Epithelial cell of esophagus (primary cell): ENCODE results near the gene TCOF1.

ENCODE experiments used
- DNase-seq: peaks from one replicate; pipeline ENCODE4 v3.0.0; 2010; ENCODE audit warnings: low read depth
- H3K4me3 ChIP-seq: 2 replicates; pipeline ENCODE4 v1.5.1; 2011; ENCODE audit warnings: mild to moderate bottlenecking, low read length, control low read depth
- TF ChIP-seq, protein P1 (sequence below): IDR thresholded peaks from 2 replicates; pipeline ENCODE4 v1.5.1; 2011; ENCODE audit warnings: low read depth, mild to moderate bottlenecking, low read length, control low read depth, inconsistent platforms; ENCODE audit not compliant: insufficient read depth; ENCODE audit errors: missing control alignments

Gene TCOF1

DNA sequence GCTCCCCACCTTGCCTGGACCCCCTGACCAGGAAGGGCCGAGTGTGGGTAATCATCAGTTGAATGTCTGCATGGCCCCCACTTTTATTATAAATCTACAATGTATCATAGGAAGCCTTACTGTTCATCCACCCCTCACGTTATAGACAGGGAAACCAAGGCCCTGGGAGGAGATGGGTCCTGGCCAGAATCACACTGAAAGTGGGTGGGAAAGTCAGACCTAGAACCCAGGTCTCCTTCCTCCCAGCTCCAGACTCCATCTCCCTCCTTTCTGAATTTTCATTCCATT lies 38.1 kb downstream of the TCOF1 start:
- TF ChIP-seq, protein P1, sequence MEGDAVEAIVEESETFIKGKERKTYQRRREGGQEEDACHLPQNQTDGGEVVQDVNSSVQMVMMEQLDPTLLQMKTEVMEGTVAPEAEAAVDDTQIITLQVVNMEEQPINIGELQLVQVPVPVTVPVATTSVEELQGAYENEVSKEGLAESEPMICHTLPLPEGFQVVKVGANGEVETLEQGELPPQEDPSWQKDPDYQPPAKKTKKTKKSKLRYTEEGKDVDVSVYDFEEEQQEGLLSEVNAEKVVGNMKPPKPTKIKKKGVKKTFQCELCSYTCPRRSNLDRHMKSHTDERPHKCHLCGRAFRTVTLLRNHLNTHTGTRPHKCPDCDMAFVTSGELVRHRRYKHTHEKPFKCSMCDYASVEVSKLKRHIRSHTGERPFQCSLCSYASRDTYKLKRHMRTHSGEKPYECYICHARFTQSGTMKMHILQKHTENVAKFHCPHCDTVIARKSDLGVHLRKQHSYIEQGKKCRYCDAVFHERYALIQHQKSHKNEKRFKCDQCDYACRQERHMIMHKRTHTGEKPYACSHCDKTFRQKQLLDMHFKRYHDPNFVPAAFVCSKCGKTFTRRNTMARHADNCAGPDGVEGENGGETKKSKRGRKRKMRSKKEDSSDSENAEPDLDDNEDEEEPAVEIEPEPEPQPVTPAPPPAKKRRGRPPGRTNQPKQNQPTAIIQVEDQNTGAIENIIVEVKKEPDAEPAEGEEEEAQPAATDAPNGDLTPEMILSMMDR, result no peak
- no peak overlapping the region for H3K4me3 ChIP-seq
- no peak for DNase-seq

DNA sequence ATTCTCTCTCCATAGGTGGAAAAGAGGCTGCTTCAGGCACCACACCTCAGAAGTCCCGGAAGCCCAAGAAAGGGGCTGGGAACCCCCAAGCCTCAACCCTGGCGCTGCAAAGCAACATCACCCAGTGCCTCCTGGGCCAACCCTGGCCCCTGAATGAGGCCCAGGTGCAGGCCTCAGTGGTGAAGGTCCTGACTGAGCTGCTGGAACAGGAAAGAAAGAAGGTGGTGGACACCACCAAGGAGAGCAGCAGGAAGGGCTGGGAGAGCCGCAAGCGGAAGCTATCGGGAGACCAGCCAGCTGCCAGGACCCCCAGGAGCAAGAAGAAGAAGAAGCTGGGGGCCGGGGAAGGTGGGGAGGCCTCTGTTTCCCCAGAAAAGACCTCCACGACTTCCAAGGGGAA lies 38.8 kb downstream of the TCOF1 start:
- H3K4me3 ChIP-seq, result no peak overlapping the region
- TF ChIP-seq, protein P1, result no peak
- no peak for DNase-seq

DNA sequence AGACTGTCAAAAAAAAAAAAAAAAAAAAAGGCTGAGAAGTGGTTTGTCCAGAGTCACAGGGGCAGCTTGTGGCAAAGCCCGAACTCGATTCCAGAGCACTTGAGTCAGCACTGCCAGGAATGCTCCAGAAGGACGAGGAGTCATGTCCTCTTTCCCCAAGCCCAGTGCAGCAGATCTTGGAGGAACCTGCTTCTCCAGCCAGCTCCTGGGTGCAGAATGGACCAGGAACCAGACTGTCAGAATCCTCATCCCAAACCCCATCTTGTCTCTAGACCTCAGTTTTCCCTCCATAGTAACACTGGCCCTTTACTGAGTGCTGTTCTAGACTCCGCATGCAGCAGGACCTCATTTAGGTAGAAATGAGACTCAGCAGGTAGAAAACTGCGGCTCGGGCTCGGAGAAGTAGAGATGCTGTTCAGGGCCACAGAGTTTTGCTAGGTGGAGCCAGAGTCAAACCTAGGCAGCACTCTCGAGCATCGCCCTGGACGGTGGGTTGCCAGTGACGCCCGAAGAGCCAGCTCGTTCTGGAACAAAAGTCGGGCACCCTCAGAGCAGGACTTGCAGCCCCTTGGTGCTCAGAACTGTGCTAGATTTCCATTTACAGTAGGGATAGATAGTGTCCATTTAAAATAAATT lies 39.8 kb downstream of the TCOF1 start:
- H3K4me3 ChIP-seq, result no peak overlapping the region
- peak; percentile 39 for DNase-seq
- TF ChIP-seq, protein P1, result no peak

DNA sequence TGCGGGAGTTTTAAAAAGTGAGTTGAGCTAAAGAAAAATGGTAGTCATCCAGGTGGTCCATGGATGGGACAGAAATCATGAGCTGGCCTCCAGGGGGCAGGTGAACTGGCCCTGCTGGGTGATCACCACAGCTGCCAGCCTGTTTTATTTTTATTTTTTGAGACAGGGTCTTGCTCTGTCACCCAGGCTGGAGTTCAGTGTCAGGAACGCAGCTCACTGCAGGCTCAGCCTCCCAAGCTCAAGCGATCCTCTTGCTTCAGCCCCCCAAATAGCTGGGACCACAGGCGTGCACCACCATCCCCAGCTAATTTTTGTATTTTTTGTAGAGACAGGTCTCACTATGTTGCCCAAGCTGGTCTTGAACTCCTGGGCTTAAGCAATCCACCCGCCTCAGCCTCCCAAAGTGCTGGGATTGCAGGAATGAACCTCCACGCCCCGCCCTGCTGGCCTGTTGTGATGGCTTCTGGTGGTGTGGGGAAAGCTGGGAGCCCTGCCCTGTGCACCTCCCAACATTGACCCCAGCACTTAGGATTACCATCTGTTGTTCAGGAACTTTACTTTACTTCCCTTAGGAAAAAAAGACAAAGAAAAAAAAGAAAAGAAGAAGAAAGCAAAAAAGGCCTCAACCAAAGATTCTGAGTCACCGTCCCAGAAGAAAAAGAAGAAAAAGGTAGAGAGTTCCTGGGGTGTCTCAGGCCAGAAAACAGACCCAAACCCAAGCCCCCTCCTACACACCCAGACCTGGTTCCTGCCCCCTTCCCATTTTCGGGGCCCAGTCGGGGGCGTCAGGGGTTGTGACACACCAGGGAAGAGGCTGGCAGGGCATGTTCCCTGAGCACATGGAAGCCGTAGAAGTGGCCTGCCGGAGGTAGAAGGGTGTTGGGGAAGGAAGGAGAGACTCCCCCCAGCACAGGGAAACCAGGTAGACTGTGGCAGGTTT lies 40.6 kb downstream of the TCOF1 start:
- H3K4me3 ChIP-seq, result no peak overlapping the region
- TF ChIP-seq, protein P1, result no peak
- DNase-seq, result no peak

DNA sequence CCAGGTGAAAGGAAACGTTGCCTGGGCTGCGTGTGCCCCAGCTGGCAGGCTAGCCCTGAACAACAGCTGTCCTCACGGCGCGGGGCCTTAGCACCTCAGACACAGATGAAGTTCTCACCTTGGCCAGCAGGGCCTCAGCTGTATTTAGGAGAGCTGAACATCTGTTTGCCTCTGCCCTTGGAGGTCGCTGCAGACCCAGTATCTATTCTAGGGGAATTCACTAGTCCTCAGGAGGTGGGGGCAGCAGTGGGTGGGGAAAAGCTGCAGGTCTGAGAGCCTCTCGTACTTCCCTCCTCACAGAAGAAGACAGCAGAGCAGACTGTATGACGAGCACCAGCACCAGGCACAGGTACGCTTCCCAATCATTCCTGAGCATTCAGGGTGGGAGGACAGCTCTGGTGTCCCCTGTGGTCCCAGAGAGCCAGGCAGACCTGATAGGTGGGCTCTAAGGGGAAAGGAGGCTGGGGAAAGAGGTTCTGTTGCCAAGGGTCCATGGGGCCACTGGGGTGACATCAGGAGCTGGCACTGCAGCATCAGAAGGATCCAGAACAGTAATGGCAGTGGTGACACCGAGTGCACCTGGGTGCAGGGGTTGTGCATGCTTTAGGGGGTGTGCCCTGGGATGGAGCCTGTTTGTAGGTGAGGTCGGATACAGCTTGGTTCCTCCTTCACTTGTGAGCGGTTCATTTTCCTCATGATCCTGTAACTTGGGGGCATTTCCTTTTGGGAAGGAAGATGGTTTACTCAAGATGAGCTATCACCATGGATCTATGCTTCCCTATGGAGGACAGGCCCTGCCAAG lies 41.4 kb downstream of the TCOF1 start:
- DNase-seq, result peak; percentile 22
- H3K4me3 ChIP-seq, result no peak overlapping the region
- TF ChIP-seq, protein P1, result peak; percentile 24

DNA sequence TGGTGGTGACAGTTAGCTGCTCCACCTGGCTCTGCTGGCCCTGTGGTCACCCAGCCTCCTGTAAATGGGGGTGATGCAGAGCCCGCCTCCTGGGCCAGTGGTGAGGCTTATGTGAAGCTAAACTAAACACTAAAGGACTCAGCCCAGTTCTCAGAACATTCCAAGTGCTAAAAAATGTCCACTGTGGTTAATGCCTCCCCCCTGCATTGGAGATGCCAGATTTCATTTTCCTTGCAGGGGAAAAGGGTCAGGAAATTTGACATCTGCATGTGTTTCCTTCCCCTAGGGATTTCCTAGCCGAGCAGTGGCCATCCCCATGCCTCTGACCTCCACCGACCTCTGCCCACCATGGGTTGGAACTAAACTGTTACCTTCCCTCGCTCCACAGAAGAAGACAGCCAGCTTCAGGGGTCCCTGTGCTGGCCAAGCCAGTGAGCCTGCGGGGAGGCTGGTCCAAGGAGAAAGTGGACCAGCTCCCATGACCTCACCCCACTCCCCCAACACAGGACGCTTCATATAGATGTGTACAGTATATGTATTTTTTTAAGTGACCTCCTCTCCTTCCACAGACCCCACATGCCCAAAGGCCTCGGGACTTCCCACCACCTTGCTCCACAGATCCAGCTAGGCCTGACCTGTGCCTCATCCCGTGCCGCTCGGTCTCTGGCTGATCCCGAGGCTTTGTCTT lies 42.2 kb downstream of the TCOF1 start:
- TF ChIP-seq, protein P1, result no peak
- DNase-seq, result no peak

More for the DNA sequence above, 42.2 kb downstream of the TCOF1 start:
- H3K4me3 ChIP-seq, result no peak overlapping the region
